OCI-LY1 (cell line): ENCODE results near the gene MAN1A1.

ENCODE experiments used
- EZH2 ChIP-seq: fragments of 200-600 bp; sonication (generic), shearing (Covaris generic); IDR thresholded peaks from 2 replicates; pipeline ENCODE4 v1.8.0; 2017; ENCODE audit warnings: borderline replicate concordance, mixed run types, mild to moderate bottlenecking, antibody characterized with exemption, low read length, moderate library complexity, mixed read lengths
- TF ChIP-seq, protein P1 (sequence below): fragments of 200-600 bp; sonication (generic), shearing (Covaris generic); IDR thresholded peaks from 2 replicates; pipeline ENCODE4 v1.5.1; 2017; ENCODE audit warnings: mild to moderate bottlenecking, antibody characterized with exemption, low read length, moderate library complexity, mixed read lengths

DNA sequence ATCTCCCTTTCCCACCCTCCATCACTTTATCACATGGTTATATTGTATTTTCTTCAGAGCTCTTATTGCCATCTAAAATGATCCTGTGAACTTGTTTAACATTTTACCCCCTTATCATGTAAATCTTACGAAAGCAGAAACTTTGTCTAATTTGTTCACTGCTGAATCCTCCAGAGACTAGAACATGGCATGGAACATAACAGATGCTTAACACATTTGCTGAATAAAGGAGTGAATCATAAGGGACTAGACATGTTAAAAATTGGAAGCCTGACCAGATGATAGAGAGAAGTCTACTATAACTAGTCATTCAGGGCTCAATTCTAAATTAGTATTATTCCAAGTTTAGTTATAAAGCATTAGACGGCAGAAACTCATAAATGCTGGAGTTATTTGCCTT, 73.3 kb downstream of the MAN1A1 start:
- TF ChIP-seq, protein P1, sequence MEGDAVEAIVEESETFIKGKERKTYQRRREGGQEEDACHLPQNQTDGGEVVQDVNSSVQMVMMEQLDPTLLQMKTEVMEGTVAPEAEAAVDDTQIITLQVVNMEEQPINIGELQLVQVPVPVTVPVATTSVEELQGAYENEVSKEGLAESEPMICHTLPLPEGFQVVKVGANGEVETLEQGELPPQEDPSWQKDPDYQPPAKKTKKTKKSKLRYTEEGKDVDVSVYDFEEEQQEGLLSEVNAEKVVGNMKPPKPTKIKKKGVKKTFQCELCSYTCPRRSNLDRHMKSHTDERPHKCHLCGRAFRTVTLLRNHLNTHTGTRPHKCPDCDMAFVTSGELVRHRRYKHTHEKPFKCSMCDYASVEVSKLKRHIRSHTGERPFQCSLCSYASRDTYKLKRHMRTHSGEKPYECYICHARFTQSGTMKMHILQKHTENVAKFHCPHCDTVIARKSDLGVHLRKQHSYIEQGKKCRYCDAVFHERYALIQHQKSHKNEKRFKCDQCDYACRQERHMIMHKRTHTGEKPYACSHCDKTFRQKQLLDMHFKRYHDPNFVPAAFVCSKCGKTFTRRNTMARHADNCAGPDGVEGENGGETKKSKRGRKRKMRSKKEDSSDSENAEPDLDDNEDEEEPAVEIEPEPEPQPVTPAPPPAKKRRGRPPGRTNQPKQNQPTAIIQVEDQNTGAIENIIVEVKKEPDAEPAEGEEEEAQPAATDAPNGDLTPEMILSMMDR: no peak
- no peak for TF ChIP-seq EZH2
